GM21619 (cell line): Measurements from ENCODE around the gene NOL4L.

Source experiments
- ATAC-seq: cut with Tn5 transposase; IDR thresholded peaks from one replicate; pipeline ENCODE4 v1.9.1; 2021; ENCODE audit not compliant: unreplicated experiment

Gene NOL4L

DNA sequence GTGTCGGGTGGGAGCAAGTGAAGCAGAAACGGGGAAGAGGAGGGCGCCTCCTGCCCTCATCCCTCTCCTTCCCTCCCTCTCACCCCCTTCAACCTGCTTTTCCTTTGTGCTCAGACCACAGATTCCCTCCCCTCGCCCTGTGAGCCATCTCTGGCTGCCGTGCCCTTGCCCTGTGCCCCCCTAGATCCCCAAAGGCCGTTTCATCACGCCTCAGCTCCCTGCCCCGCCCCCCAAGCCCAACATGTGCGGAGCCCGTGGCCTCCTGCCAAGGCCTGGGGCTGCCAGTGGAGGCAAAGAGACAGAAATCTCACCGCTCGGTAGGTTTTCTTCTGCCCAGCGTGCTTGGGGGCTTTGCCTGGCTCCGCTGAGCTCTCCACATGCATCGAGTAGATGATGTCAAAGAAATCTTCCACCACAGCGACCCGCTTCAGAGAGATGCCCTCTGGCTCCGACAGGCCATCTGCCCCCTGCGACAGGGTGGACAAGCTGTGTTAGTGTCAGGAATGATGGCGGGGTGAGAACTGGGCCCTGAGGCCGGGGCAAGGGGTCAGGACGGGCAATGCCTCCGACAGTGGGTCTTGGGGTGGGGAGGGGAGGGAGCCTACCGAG, 57.6 kb downstream of the NOL4L start:
- no peak for ATAC-seq

DNA sequence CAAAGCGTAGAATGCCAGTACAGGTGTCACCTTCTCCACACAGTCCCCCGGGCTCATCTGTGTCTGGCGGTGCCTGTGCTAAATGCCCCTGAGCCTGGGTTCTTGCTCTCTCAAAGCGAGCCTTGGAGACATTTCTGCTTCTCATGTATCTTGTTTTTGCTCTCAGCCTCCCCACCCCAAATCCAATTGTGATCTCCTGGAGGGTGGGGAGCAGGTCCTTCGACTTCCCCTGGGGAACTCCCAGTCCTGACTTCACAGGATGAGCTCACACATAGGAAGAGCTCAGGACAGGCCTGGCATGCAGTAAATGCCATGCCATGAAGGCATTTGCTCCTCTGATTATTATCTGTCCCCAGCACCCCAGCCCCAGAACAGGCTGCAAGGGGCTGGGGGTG, 58.1 kb downstream of the NOL4L start:
- no peak for ATAC-seq

GRCh38 chr20:32526541-32526940, 58.6 kb downstream of the NOL4L start:
- no peak for ATAC-seq

DNA sequence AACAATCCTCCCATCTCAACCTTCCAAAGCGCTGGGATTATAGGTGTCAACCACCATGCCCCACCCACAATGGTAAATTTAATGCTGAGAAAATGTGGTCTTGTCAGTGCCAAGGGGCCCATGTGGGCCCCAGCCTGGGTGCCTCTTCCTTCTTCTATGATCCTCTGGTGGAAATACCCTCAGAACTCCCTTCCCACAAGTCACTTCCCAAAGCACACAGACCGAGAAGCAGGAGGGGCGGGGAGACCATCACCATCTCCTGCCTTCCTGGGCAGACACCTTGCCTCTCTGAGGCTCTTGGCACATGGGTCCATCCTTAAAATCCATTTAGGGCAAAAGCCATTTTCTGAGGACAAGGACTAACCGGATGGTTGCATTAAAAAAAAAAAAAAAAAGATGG, 59.0 kb downstream of the NOL4L start:
- no peak for ATAC-seq

DNA sequence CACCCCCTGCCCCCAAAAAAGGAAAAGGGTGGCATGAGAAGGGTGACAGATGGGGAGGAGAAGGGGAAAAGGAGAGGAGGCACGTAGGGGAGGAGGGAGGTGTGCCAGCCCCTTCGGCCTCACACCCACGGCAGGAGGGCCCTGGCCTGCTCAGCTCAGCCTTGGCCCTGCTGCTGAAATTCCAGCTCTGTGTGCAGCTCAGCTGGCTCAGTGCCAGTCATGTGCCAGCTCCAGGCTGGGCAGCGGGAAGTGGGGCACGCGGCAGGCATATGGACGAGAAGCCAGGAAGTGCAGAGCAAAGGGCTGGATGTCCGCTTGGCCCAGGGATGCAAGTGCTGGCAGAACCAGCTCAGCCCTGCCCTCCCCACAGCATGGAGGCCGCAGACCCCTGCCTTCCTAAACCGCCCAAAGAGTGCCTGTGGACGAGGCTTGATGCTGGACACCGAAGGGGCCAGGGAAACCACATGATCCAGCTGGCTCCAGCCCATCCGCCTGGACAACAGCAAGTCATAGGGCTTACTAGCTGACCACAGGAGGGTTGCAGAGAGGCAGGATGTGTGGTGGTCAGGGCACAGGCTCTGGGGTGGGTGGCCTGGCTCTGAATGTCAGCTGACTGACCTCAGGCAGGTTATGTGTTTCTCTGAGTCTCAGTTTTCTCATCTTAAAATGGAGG, 60.2 kb downstream of the NOL4L start:
- ATAC-seq = no peak

GRCh38 chr20:32523613-32524213, 61.4 kb downstream of the NOL4L start:
- ATAC-seq = no peak

DNA sequence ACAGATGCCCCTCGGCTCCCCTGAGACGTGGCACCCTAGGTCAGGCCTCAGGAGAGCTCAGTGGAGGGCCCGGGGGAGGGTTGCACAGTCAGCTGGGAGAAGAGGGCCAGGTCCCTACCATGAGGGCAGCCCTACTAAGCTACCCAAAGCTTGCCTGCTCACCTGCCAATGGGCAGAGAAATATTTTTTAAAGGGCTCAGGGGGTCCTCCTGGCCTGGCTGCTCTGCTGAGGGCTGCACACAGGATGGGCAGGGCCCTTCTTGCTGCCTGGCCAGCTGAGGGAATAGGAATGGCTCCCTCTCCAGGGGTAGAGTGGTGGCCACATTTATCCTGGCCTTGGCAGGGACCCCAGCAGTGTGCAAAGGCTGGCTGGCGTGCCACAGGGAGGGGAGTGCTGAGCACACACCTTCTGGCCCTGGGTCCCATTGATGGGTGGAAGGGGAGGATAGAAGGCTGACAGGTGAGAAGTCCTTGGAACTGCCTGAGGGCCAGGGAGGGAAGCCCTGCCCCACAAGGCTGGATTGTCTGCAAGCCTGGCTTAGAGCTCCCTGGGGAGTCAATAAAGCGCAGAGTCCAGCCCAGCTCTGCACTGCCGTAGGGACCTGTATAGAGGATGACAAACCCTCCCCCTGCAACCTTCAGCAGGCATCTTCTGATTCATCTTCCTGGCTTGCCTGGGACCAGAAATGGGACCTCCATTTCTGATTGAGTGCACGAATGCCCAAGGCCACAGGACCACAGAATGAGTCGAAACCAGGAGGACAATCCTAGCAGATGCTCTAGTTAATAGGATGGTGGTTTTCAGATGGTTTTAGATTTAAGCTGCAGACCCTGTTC, 62.1 kb downstream of the NOL4L start:
- no peak for ATAC-seq

DNA sequence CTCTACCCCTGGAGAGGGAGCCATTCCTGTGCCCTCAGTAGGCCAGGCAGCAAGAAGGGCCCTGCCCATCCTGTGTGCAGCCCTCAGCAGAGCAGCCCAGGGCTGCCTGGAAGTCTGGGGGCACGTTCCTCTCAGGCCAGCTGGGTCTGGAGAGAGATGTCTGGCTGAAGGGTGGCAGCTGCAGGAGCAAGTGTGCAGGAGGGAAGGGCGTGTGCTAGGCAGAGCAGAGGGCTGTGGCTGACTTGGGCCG, 62.7 kb downstream of the NOL4L start:
- ATAC-seq = no peak

DNA sequence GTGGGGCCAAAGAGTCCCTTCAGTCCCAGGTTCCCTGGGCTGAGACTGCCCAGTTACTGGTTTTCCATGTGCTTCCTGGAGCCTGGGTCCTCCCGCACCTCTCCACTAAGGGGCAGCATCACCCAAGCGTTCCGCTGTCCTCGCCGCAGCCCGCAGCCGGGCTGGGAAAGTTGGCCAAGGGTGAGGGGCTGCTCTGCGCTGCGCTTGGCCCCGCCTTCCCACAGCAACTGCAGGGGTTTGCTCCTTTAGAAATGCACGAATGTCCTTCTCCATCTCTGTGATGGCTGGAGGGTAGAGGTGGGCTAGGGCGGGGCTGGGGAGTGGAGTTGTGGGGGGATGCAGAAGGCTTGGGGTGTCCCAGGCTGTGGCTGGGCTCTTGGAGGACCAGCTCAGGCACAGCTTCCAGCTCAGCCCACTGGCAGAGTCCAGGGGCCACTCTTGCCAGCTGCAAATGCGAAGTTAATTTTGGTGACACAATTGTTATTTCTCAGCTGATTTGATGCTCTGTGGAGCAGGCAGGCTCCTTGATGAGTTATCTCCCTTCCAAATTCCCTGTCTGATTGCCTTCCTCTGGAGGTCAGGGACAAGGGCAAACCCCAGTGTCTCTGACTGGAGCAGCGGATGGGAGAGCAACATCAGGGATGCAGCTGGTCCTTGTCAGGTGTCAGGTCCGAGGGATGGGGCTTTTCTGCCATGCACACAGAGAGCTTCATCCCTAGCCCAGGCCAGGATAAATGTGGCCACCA, 63.2 kb downstream of the NOL4L start:
- ATAC-seq = no peak

DNA sequence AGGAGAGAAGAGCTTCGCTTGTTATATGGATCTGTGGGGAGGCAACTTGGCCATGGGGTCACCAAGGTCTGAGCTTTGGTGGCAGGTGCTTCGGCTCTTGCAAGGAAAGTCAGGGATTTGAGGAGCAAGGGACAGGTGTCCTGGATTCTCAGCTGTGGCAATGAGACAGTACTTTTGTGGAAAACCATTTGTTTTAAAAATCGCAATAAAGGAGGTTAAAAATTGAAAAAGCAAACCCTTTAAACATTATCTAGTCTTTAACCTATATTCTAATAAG, 64.3 kb downstream of the NOL4L start:
- ATAC-seq = no peak

GRCh38 chr20:32519381-32519730, 65.8 kb downstream of the NOL4L start:
- ATAC-seq = no peak

DNA sequence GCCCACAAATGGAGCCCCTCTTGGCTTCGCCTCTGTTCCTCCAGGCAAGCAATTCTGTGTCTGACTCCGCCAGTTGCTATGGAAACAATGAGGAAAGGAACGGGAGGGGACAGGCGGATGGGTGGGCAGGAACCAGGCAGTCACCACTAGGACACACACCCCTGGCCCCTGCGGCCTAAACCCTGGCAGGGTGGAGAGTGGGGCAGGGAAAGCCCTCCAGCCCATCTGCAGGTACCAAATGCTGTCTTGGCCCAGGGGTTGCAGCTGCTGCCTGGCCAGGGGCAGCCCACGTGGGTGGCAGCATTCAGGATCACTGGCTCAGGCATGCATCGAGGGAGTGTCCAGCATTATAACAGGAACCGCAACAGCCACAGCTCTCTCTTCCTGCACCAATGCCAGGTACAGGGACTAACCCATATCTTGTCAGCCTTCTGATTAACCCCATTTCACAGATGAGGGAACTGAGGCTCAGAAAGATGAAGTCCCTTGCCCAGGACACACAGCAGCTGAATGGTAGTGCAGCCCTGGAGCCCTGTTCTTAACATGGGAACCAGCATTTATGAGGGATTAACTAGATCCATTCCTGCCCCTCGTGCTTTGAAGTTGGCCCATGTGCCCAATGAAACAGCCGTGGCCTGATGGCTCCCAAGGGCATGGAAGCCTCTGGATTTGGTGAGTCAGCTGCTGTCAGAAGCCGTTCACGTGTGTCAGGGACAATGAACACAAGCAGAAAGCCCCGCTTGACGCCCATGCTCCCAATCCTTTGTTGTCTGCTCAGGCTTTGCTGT, 66.3 kb downstream of the NOL4L start:
- no peak for ATAC-seq

DNA sequence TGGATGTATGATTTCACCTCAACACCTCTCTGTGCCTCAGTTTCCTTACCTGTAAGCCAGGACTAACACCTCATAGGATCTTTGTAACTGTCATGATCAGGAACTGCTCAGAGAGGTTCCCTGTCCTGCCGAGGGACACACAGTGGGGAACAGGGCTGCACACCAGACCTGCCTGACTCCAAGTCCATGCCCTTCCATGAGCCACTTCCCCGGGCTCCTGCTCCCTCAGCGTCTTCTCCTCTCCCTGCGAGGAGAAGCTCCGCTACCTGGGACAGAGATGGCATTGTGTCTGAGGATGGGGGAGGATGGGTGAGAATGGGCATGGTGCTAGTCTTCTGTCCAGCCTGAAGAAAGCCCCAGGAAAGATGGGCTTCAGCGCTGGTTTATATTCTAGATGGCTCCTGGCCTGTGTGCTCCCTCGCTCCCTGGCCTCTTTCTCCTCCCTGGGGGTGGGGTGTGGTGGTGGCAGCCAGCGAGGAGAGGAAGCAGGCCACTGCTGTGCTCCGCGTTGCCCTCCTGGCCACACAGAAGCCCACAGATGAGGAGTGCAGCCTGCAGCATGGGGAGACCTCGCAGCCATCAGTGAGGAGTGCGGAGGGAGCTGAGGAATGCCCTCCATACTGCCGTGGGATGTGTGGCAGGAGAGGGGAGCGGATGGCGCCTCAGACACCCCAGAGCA, 67.1 kb downstream of the NOL4L start:
- no peak for ATAC-seq

GRCh38 chr20:32517518-32517873, 67.6 kb downstream of the NOL4L start:
- ATAC-seq = no peak

GRCh38 chr20:32516583-32517517, 68.3 kb downstream of the NOL4L start:
- no peak for ATAC-seq

DNA sequence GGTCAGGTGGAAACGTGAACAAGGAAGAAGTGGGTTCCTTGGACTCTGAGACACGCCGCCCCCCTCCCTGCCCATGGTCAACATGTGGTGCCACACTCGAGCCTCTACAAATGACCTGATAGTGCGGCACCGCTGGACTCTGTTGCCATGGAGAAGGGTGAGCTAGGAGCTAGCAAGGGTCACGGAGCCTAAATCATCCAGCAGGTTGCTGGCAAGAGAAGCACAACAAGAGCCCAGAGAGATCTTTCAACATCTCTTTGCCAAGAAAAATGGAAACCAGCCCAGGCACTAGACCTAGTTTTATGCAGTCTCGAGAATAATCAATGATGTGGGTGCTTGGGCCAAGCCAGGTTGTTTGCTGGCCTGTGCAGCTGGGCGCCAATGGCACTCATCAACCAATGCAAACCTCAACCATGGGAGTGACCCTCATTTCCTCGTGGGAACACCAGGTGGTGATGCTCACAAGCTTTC, 69.5 kb downstream of the NOL4L start:
- no peak for ATAC-seq

- ATAC-seq = no peak
Observed at GRCh38 chr20:32514760-32515159, 70.4 kb downstream of the NOL4L start.

DNA sequence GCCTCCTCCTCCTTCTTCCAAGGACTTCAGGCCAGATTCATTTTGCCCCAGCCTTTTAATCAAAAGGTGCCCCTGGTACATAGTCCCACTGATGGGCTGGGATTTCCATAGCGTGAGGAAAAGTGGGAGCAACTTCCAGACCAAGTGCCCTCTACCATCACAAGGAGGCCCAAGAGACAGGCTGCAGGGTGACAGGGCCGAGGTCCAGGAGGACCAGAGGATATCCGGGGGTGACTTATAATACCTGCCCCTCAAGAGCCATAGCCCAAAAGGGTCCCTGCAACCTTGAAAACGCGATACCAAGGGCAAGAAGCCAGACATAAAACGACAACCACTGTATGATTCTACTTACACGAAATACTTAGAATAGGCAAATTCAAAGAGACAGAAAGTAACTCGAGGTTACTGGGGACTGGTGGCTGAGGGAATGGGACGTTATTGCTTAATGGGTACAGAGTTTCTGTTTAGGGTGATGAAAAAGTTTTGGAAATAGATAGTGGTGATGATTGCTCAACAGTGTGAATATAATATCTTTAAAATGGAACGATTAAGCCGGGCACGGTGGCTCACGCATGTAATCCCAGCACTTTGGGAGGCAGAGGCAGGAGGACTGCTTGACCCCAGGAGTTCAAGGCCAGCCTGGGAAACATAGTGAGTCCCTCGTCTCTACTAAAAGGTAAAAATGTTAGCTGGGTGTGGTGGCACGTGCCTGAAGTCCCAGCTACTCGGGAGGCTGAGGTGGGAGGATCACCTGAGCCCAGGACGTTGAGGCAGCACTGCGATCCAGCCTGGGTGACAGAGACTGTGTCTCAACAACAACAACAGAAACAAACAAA, 71.9 kb downstream of the NOL4L start:
- ATAC-seq = no peak

DNA sequence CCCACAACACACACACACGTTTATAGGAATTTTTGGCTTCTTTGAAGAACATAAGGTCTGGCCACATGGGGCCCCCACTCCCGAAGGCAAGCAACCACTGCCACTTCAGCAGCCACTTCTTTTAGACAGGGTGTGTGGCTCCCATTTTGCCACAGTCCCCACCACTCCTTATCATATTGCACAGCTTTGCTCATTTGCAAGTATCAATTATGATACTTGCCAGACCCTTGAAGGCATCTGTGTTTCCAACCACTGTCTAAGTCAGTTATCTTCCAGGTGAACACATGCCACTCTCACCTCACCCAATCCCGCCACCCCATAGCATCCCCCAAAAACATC, 73.1 kb downstream of the NOL4L start:
- ATAC-seq = no peak
